Mucosa of descending colon (tissue), 3 donors: Measurements from ENCODE around the gene NHERF1. TPM values are rescaled to one million over a fixed set of nuclear protein-coding genes. Genes with fewer than 3 reads are reported as not detected.

ENCODE experiments used
- ATAC-seq: fragments of 200-7000 bp; cut with Tn5 transposase; one replicate; pipeline ENCODE4 v1.9.1; 2020; ENCODE audit warnings: mild to moderate bottlenecking, moderate library complexity
- DNase-seq, 3 donors: peaks; one replicate each; pipeline ENCODE4 v3.0.0-alpha.2; 2020
- H3K36me3 ChIP-seq: fragments of 200-600 bp; one replicate; pipeline ENCODE4 v1.8.0; 2021; ENCODE audit warnings: low read depth, mild to moderate bottlenecking
- H3K4me1 ChIP-seq: fragments of 200-600 bp; one replicate; pipeline ENCODE4 v1.8.0; 2021; ENCODE audit warnings: low read depth, mild to moderate bottlenecking
- H3K4me3 ChIP-seq: fragments of 200-600 bp; one replicate; pipeline ENCODE4 v1.8.0; 2021; ENCODE audit warnings: mild to moderate bottlenecking
- H3K9me3 ChIP-seq: fragments of 200-600 bp; one replicate; pipeline ENCODE4 v1.8.0; 2021; ENCODE audit warnings: mild to moderate bottlenecking
- intact Hi-C, 2 donors: fragments of 100-400 bp; cut with DNase I in 1 of 2; cut with micrococcal nuclease in 1 of 2; formaldehyde crosslinking; loops; one replicate each; pipeline versions ENCODE4 v1.11.0 to v1.11.1; 2022; cut with DNase I, micrococcal nuclease
- total RNA-seq, 3 donors: library from RNA; stranded (reverse); fragmentation: NEBNext Ultra II Directional in 2 of 3; extraction: Animal tissue kit (Norgen Biotek cat#: 25700) in 2 of 3; gene quantifications; one replicate each; pipeline versions ENCODE4 v1.2.1 to v1.2.4, GENCODE V29; 2021 to 2023
- TF ChIP-seq, protein P1 (sequence below): fragments of 200-600 bp; IDR thresholded peaks from one replicate; pipeline ENCODE4 v1.8.0; 2022; ENCODE audit warnings: antibody characterized with exemption, mild to moderate bottlenecking
- donor health status: DM: no; HTN: no; CAD: no; lungs with moderate emphysema.
- donor health status: DM: no; HTN: no; CAD: no.
- donor health status: DM: no; HTN: yes; CAD: no.

The NHERF1 gene
- total RNA-seq, 3 donors from 2014 or later = 109 to 281 (median 164) TPM

DNA sequence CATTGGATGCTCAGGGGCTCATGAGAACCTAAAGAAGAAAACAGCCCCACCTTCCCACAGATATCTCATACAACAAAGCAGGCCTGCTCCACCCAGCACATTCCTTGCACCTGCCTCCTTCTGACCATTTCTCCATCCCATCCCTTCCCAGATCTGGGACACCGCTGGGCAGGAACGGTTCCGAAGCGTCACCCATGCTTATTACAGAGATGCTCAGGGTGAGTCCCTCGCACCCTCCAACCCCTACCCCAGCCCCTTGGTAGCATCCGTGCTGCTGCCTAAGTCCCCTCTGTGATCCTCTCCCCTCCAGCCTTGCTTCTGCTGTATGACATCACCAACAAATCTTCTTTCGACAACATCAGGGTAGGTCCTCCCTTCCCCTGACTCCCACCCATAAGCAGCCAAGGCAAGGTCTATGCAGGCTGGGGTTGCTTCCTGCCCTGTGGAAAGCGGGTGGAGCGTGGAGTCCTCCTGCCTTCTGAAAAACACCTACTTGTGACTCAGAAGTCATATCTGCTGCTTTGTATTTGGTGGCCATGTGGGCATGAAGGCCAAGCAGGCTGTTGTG lies 5.4 kb upstream of the NHERF1 start:
- no peaks in the 10 kb centered on the region for H3K36me3 ChIP-seq
- H3K9me3 ChIP-seq = no peaks in the 10 kb centered on the region
- H3K4me3 ChIP-seq = no peak overlapping the region
- peak in 1 of 3 donors; percentile 41 for DNase-seq
- peaks cover 32% of the 10 kb centered on the region for H3K4me1 ChIP-seq
- TF ChIP-seq, protein P1, sequence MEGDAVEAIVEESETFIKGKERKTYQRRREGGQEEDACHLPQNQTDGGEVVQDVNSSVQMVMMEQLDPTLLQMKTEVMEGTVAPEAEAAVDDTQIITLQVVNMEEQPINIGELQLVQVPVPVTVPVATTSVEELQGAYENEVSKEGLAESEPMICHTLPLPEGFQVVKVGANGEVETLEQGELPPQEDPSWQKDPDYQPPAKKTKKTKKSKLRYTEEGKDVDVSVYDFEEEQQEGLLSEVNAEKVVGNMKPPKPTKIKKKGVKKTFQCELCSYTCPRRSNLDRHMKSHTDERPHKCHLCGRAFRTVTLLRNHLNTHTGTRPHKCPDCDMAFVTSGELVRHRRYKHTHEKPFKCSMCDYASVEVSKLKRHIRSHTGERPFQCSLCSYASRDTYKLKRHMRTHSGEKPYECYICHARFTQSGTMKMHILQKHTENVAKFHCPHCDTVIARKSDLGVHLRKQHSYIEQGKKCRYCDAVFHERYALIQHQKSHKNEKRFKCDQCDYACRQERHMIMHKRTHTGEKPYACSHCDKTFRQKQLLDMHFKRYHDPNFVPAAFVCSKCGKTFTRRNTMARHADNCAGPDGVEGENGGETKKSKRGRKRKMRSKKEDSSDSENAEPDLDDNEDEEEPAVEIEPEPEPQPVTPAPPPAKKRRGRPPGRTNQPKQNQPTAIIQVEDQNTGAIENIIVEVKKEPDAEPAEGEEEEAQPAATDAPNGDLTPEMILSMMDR = no peak
- ATAC-seq = no peak
- intact Hi-C loops = loop anchor here (5.0 kb wide), 1 partner anchor 119 kb away; no protein-coding TSS in a partner anchor

DNA sequence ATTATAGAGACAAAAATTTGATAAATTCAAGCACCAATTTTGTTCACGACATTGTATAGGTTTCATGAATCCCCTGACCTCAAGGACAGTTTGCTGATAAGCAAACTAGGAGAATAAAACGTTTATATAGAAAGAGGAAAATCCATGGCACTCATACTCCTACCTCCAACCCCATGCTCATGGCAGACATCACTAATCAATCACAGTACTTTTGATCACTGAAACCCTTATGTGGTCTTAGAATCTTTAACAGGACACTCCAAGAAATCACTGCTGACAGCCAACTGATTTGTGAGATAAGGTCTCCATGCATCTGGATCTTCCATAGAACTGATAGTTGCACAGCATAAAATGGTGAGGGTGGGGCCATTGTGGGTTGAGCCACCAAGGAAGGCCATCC lies 4.7 kb upstream of the NHERF1 start:
- no peaks in the 10 kb centered on the region for H3K36me3 ChIP-seq
- no peak for ATAC-seq
- peaks cover 26% of the 10 kb centered on the region for H3K4me1 ChIP-seq
- TF ChIP-seq, protein P1 = no peak
- no peaks in the 10 kb centered on the region for H3K9me3 ChIP-seq
- DNase-seq = no peak
- no peak overlapping the region for H3K4me3 ChIP-seq
- intact Hi-C loops = loop anchor here (5.0 kb wide), 1 partner anchor 119 kb away; no protein-coding TSS in a partner anchor

DNA sequence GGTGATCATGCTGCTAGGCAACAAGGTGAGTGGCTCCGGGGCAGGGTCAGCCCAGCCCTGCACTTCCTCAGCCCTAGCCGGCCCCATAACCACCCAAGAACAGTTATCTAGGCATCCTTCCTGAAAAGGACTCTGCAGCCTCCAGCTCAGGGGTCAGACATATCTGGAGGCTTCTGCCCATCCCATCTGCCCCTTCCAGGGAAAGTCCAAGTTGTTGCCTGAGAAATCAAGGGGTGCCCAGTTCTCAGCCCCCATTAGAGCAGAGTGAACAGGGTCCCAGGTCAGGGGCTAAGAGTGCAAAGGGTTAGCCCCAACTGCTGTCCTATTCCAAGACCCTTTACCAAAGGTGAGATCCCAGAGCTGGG lies 4.1 kb upstream of the NHERF1 start:
- intact Hi-C loops = loop anchor here (5.0 kb wide), 1 partner anchor 118 kb away; no protein-coding TSS in a partner anchor
- no peaks in the 10 kb centered on the region for H3K36me3 ChIP-seq
- ATAC-seq (no peak), DNase-seq (peak in 1 of 3 donors; percentile 45)
- no peaks in the 10 kb centered on the region for H3K9me3 ChIP-seq
- H3K4me3 ChIP-seq = no peak overlapping the region
- peaks cover 22% of the 10 kb centered on the region for H3K4me1 ChIP-seq
- TF ChIP-seq, protein P1 = no peak

DNA sequence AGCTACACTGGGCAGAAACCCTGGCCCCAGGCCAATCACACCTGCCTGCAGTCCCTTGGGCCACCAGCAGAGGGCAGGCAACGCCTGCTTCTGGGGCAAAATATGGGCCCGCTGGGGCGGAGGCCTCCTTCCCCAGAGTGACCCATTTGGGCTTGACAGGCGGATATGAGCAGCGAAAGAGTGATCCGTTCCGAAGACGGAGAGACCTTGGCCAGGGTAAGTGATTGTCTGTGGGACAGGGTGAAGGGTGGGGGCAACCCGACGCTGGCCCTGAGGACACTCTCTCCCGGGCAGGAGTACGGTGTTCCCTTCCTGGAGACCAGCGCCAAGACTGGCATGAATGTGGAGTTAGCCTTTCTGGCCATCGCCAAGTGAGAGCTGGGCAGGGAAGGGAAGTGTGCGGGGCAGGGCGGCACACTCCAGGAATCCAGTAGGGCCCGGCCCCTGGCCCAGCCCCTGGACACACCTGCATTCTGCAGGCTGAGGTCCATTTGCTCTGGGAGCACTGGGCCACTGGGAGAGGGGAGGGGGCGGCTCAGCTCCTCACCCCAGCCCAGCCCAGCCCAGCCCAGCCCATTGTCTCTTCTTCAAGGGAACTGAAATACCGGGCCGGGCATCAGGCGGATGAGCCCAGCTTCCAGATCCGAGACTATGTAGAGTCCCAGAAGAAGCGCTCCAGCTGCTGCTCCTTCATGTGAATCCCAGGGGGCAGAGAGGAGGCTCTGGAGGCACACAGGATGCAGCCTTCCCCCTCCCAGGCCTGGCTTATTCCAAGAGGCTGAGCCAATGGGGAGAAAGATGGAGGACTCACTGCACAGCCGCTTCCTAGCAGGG lies 3.5 kb upstream of the NHERF1 start:
- Histone ChIP-seq H3K9me3 (no peaks in the 10 kb centered on the region), H3K4me1 (peaks cover 24% of the 10 kb centered on the region), H3K36me3 (no peaks in the 10 kb centered on the region), H3K4me3 (no peak overlapping the region)
- TF ChIP-seq, protein P1 = peak; percentile 100
- intact Hi-C loops = loop anchor here (5.0 kb wide), 1 partner anchor 117 kb away; no protein-coding TSS in a partner anchor
- peak; percentile 90 to 98 (median 97) for DNase-seq
- peak; percentile 65 for ATAC-seq

DNA sequence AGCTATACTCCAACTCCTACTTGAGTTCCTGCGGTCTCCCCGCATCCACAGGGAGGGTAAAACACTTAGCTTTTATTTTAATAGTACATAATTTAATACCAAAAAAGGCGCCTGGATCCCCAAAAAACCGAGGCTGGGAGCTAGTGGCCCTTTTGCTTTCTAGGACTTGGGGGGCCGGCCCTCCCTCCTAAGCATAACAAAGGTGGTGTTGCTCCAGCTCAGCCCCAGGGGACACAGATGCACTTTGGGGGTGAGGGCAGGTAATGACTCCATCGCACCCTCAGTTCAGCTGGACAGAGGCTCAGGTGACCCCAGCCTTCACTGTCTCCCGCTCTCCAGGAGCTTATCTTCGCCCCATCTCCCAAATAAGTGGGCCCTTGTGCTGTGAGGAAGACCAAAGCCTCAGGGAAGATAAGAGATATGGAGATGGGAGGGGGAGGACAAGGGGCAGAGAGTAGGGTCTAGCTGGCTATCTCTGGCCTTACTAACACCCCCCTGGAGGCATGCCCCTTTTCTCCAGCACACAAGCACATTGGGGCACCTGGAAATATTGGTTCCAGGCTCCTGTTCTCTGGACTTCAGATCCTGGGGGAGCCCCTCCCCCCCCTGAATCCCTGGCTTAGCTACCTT lies 2.8 kb upstream of the NHERF1 start:
- ATAC-seq = no peak
- DNase-seq = peak in 2 of 3 donors; percentile 34 to 39
- Histone ChIP-seq H3K36me3 (no peaks in the 10 kb centered on the region), H3K4me1 (peaks cover 31% of the 10 kb centered on the region), H3K4me3 (no peak overlapping the region), H3K9me3 (no peaks in the 10 kb centered on the region)
- TF ChIP-seq, protein P1 = no peak
- intact Hi-C loops = loop anchor here in 1 of 2 donors (2.0 kb wide), 1 partner anchor 25 kb away; no protein-coding TSS in a partner anchor
